GM08714 (cell line): ENCODE measurements around the gene SLC17A1.
"Not testable (repeated sequence)": the region's sequence is repeated elsewhere in the genome, so short reads cannot be mapped to it uniquely, and the experiment has no call there.

Experiments used
- H3K4me3 ChIP-seq: fragments of 200-500 bp; sonication (Bioruptor generic); 2 replicates; pipeline ENCODE4 v1.5.1; 2014; ENCODE audit warnings: mild to moderate bottlenecking, low read length, inconsistent platforms
- ZNF274 ChIP-seq: IDR thresholded peaks from 2 replicates; pipeline ENCODE4 v1.6.1; 2012; ENCODE audit warnings: mild to moderate bottlenecking, low read depth, low read length

Gene SLC17A1

GRCh38 chr6:25756382-25757363 lies 75.2 kb downstream of the SLC17A1 start:
- no peak for TF ChIP-seq ZNF274
- H3K4me3 ChIP-seq: no peak overlapping the region

GRCh38 chr6:25755483-25755882 lies 76.4 kb downstream of the SLC17A1 start:
- no peak overlapping the region for H3K4me3 ChIP-seq
- TF ChIP-seq ZNF274: no peak

GRCh38 chr6:25754535-25754934 lies 77.3 kb downstream of the SLC17A1 start, which contains the start of gene SLC17A4:
TSS of gene SLC17A4 (plus strand) at chr6:25754742. CDS start at chr6:25761963, 7,221 bp downstream.
- no peak for TF ChIP-seq ZNF274
- no peak within 1 kb of the TSS for H3K4me3 ChIP-seq

DNA sequence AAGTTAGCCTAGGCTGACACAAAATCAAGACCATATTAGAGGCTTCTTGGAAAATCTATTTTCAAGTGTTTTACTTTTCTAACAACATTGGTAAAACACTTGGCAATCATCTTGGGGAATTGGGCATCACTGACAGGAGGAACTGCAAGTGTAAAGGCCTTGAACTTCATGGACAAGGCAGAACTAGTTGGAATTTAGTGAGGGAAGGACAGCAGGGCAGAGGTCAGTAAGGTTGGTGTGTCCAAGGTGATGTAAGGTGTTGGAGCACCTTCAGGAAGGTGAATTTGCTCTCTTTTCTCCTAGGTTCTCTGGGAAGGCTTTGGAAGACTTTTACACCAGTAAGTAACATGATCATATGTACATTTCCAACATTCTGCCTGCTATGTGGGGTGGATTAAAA lies 78.8 kb downstream of the SLC17A1 start:
- H3K4me3 ChIP-seq: no peak overlapping the region
- TF ChIP-seq ZNF274: no peak

DNA sequence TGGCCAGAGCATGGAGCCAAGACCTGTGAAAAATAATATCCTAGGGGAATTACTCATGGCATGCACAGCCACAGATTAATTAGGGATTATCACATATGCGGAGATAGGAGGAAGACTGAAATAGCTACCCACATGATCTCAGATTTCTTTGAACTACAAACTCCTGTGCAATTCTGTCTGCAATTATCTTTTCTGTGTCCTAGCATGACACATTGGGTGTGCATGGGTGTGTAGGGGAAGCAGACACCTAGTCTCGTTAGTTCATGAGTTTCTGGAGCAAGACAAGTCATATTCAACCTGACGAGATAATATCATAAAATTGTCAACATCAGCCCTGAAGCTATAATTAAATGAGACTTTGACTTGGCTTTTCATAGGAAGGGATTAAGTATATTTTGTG lies 80.9 kb downstream of the SLC17A1 start:
- H3K4me3 ChIP-seq: no peak overlapping the region
- no peak for TF ChIP-seq ZNF274

DNA sequence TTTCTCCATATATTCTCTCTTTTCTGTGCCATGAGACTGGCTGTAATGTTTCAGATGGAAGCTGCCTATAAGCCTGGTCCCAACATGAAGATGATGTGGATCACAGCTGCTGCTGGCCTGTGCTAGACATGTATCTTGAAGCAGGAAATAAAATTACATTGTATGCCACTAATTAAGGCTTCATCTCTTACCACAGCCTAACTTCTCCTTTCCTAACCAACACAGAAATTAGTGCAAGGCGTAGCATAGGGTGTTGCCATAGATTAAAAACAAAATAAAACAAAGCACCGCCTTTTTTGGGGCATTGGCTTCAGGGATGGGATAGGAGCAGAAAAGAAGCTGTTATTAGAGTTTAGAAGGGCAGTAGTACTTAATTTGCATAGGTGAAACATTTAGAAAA lies 82.0 kb downstream of the SLC17A1 start:
- no peak for TF ChIP-seq ZNF274

GRCh38 chr6:25748601-25749517 lies 83.0 kb downstream of the SLC17A1 start:
- not testable (repeated sequence) for H3K4me3 ChIP-seq

More for the DNA sequence above, 82.0 kb downstream of the SLC17A1 start:
- H3K4me3 ChIP-seq: no peak overlapping the region

GRCh38 chr6:25748049-25748448 lies 83.8 kb downstream of the SLC17A1 start:
- no peak for TF ChIP-seq ZNF274
- H3K4me3 ChIP-seq: no peak overlapping the region

DNA sequence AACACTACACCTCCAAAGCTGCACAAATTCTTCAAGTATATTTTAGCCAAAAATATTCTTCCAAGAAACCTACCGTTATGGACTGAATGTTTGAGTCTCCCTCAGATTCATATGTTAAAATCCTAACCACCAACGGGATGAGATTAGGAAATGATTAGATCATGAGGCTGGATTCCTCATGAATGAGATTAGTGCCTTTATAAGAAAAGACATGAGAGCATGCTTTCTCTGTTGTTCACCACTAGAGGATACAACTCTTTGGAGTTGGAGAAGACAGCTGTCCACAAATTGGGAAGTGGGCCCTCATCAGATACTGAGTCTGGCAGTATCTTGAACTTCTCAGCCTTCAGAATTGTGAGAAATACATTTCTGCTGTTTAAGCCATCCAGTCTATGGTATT lies 84.4 kb downstream of the SLC17A1 start:
- TF ChIP-seq ZNF274: no peak
- H3K4me3 ChIP-seq: no peak overlapping the region

DNA sequence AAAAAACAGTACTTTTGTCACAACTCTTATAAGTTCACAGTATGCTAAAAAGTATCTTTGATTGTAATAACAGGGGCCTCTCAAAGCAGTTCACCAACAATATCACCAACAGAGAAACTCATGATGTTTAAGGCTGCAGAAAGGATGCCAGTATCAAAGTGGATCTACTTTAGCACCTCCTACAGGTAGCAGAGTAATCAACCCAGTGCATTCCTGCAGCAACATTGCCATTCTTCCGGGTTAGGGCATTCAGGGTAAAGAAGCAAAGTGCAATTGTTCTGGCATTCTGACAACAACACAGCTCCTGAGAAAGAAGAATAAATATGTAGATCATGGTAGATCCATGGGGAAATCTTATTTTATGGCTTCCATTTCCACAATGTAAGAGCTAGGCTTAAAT lies 84.9 kb downstream of the SLC17A1 start:
- H3K4me3 ChIP-seq: no peak overlapping the region
- no peak for TF ChIP-seq ZNF274

DNA sequence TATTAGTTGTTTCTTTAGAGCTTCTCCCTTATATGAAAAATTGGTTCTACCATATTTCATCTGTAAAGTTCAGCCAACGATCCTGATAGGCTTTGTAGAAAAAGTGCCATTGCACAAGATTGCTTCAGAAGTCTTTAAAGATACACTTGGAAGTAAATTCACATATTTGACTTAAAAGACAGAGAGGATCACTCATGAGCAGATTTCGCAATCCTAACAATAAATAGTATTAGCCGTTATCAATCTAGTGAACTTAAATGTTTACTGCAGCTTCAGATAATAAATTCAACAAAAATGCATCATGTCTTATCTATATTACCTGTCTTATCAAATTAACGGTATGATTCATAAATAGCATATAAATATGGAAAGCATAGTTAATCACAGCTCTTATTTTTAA lies 86.0 kb downstream of the SLC17A1 start:
- H3K4me3 ChIP-seq: no peak overlapping the region
- TF ChIP-seq ZNF274: no peak

DNA sequence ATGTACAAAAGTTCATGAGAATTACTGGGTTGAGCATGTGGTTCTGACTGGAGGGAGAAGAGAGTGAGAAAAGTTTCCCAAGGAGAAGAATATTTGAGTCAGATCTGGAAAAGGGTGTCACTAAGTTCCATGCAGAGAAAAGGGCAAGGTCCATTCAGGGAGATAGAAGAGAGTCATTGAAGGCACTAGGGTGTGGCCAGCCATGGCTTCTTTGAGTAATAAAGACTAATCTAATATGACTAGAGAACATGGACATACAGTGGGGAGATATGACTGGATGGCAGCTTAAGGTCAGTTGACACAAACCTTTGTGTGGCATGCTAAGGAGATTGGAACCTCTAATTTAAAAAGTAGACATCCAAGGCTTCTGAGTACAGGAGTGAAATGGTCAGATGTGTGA lies 88.0 kb downstream of the SLC17A1 start:
- TF ChIP-seq ZNF274: no peak
- H3K4me3 ChIP-seq: no peak overlapping the region

- no peak for TF ChIP-seq ZNF274
- no peak overlapping the region for H3K4me3 ChIP-seq
Measured at GRCh38 chr6:25735261-25735660, 96.6 kb downstream of the SLC17A1 start.
